ENCODE measurements around the gene SOX1.

DNA sequence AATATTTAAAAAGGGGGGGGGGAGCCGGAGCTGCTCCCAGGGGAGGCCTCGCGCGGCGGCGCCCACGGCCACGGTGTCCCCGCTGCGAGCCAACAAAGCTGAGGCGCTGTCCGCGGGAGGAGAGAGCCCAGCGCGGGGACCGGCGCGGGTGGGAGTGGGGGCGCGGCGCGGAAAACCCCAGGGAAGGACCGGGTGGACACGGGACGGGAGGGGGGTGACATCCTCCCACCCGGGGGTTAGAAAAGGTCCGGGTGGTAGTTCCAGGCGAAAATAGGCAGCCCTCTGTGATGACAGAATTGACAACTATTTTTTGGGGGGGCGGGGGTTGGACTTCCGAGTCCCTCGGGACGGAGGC, 11.1 kb upstream of the SOX1 start:
- no peak for TF ChIP-seq MXI1 (conservative IDR thresholded peaks at IDR 0.05; ENCODE audit: poor library complexity, severe bottlenecking)
- TF ChIP-seq, protein P1, sequence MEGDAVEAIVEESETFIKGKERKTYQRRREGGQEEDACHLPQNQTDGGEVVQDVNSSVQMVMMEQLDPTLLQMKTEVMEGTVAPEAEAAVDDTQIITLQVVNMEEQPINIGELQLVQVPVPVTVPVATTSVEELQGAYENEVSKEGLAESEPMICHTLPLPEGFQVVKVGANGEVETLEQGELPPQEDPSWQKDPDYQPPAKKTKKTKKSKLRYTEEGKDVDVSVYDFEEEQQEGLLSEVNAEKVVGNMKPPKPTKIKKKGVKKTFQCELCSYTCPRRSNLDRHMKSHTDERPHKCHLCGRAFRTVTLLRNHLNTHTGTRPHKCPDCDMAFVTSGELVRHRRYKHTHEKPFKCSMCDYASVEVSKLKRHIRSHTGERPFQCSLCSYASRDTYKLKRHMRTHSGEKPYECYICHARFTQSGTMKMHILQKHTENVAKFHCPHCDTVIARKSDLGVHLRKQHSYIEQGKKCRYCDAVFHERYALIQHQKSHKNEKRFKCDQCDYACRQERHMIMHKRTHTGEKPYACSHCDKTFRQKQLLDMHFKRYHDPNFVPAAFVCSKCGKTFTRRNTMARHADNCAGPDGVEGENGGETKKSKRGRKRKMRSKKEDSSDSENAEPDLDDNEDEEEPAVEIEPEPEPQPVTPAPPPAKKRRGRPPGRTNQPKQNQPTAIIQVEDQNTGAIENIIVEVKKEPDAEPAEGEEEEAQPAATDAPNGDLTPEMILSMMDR (IDR thresholded peaks at IDR 0.05; ENCODE audit: poor library complexity, severe bottlenecking): no peak
- TF ChIP-seq RAD21 (conservative IDR thresholded peaks at IDR 0.05): no peak
- no peak for TF ChIP-seq POLR2AphosphoS5 (IDR thresholded peaks at IDR 0.05)
- no peak for TF ChIP-seq EP300 (conservative IDR thresholded peaks at IDR 0.05; ENCODE audit: poor library complexity, severe bottlenecking)
